ENCODE measurements around the gene PPP1R2.

GRCh38 chr3:195571361-195571760 is 28.2 kb upstream of the PPP1R2 start:
- TF ChIP-seq CTCF (IDR thresholded peaks at IDR 0.05; ENCODE audit: low read length) (no peak), EZH2phosphoT487 (IDR thresholded peaks at IDR 0.05; ENCODE audit: low read length) (no peak), EZH2 (optimal IDR thresholded peaks at IDR 0.05; ENCODE audit: low read depth, low read length) (no peak)

All from MM.1S (cell line).